Brain pericyte (primary cell): ENCODE results near the gene TMC6.
A peak's percentile ranks its signal among the peaks of the same experiment; 100 is the strongest.
"Not testable (repeated sequence)": the region's sequence is repeated elsewhere in the genome, so short reads cannot be mapped to it uniquely, and the experiment has no call there.

Source experiments
- DNase-seq: peaks from one replicate; pipeline ENCODE4 v3.0.0-alpha.2; 2012; ENCODE audit warnings: low read depth, low spot score

The TMC6 gene

DNA sequence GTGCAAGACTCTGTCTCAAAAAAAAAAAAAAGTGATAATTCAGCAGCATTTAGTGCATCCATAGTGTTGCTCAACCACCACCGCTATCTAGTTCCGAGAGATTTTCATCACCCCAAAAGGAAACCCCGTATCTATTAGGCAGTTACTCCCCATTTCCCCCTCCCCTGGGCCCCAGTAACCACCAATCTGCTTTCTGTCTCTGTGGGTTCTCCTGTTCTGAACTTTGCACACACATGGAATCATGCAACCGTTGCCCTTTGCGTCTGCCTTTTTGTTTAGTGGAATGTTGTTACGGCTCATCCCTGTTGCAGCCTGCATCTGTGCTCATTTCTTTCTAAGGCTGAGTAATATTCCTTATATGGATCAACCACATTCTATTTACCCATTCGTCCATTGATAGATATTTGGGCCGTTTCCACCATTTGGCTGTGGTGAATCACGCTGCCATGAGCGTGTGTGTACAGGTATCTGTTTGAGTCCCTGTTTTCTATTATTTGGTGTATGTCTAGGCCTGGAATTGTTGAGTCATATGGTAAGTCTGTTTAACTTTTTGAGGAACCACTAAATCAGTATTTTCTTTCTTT is 31.1 kb upstream of the TMC6 start:
- no peak for DNase-seq

- DNase-seq = no peak
Observed at GRCh38 chr17:78154903-78155811, 26.6 kb upstream of the TMC6 start.

DNA sequence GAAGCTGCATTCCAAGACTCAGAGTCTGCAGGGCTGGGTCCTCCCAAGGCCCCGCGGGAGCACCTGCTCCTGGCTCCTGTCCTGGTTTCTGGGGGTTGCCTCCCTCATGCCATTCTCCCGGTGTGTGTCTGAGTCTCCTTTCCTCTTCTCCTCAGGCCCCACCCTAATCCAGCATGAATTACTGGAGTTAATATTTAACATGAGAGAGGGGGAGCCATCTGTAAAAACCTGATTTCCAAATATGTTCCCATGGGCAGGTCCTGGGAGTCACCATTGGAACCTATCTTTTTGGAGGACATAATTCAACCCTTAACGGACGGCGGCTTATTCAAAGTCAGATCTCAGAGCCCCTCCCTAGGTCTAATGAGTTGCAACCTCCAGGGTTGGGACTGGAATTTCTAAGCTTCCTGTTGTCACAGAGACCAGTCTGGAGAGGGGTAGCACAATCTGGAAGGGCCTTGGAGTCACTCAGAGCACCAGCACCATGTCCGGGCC is 23.0 kb upstream of the TMC6 start:
- no peak for DNase-seq

- DNase-seq = no peak
Observed at GRCh38 chr17:78148286-78149016, 19.9 kb upstream of the TMC6 start.

DNA sequence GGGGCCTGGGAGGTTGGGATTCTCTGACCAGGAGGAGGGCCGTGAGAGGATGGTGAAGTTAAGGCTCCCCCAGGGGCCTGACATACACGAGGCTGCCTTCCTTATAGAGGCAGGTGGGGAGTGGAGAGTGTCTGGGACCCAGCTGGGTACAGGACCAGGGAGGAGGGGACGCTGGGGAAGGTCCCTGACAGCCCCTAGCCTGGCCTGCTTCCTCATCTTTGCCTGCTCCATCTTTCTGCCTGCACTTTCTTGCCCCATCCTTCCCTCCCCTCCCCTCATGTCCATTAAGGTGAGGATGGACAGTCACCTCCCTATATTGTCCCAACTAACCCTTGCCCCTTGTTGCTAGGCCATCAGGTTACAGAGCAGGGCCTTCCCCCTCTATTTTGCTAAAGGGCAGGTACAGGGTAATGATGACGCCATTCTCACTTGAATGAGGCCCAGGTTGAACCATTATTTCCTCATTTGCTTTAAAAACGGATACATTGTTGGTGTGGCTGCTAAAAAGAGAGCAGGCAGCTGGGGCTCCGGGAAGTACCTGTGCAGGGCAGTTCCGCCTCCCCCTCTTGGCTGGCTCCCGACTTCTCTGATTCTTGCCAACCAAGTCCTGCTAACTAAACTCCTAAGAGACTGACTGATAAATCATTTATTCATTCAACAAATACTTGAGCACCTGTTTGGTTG is 18.9 kb upstream of the TMC6 start:
- DNase-seq = no peak

DNA sequence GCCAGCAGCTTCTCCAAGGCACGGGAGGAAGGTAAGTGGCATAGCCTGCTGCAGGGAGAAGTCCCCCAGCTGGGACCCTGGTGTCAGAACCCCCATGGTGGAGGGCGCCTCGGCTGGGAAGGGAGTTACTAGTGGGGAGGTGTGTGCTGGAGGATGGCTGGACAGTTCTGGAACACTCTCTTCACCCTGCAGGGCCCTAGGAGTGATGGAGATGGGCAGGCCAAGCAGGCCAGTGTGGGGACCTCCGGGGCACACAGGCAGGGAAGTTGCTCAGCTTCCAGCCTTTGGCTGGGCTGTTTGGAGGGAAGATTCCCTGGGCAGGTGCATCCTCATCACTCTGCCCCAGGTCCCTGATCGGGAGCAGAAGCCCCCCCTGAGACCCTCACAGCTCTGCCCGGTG is 18.3 kb upstream of the TMC6 start:
- no peak for DNase-seq

GRCh38 chr17:78146471-78146869 is 17.9 kb upstream of the TMC6 start:
- no peak for DNase-seq

DNA sequence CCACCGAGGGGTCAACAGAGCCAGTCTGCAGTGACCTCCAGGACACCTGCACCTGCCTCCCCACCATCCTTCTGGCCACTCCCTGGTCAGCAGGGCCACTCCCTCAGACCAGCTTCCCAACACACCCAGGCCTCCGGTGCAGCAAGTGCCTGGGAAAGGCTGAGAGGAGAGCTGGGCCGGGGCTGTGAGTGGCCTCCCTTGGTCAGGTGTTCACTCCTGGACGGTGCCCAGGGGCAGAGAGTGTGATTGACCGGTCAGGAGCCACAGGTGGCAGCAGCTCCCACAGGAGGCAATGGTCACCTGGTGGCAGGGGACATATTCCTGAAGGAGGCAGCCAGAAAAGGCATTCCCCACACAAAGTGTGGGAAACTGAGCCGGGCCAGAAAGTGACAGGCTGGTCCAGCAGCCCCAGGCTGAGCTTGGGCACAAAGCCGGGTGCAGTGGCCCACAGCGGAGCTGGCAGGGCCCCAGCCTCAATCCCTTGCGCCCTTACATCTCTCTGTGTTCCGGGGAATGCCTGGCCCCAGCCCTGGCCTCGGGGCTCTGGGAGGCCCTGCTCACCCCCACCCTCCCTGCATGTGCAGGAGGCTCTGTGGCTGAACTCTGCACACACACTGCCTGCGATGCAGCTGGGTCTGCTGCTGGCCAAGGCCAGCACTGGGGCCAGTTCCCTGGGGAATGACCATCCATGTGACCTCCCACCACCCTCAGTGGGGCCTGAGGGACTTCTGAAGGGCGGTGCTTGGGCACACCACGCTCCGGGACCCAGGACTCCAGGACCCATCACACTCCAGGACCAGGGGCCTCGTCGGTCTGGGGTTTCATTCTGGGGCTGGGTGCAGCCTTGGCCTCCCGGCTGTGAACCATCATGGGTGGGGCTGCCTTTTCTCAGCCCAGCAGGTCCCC is 16.4 kb upstream of the TMC6 start:
- no peak for DNase-seq

DNA sequence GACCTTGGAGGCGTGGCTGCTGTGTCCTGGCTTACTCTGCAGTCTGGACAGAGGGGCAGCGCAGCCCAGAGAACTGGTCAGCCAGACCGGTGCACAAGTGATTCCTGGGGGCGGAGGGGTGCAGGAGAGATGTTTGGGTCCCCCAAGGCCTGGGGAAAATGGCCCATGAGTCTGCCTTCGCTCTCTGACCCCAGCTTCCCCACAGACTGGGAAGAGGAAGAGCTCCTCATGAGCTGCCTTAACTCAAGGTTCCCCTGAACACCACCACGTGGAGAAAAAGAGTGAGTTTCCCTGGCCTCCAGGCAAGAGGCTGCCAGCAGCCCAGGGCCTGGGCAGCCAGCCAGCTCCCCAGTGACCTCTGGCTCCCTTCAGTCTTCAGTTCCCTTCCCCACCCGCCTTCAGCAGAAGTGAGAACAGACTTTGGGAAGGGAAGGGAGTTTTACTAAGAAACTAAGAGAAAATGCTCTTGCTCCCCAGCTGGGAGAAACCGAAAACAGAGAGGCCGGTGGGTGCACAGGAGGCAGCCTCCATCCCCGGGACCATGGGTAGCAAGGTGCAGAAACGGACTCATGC is 15.7 kb upstream of the TMC6 start:
- DNase-seq = peak; percentile 87

DNA sequence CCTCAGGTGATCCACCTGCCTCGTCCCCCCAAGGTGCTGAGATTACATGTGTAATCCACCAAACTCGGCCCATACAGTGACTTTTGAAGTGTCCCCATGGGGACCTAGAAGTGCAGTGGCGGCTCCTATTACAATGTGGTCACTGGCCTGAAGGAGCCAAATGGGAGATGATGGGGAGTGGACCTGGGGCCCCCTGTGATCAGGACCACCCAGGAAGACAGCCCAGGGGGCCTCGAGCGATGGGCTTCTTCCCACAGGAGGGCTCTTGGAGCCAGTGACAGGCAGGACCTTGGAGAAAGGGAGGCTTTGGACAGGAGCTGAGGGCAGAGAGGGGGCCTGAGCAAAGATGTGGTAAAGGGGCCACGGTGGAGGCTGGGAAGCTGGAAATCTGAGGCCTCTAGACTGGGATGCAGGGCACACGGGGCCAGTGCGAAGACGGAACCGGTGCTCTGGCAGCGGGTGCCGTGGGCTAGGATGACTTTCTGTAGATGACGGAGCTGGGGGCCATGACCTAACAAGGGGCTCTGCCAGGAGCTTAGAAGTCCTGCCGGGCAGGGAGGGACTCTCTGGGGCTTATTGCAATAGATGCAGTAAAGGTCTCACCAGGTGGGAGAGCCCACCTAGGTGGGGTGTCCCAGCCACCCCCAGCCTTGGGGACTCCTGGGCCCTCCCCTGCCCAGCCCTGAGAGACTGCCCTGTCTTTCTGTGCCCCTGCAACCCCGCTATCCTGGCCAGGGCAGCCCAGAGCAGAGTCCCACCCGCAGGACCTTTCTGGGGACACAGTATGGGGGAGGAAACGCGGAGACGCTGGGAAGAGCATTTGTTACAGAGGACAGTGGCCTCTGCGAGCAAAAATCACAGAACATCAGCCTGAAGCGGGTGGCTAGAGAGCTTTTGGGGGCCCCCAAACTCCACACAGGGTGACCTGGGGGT is 14.9 kb upstream of the TMC6 start:
- DNase-seq = no peak

GRCh38 chr17:78142119-78142861 is 13.7 kb upstream of the TMC6 start:
- DNase-seq = no peak

DNA sequence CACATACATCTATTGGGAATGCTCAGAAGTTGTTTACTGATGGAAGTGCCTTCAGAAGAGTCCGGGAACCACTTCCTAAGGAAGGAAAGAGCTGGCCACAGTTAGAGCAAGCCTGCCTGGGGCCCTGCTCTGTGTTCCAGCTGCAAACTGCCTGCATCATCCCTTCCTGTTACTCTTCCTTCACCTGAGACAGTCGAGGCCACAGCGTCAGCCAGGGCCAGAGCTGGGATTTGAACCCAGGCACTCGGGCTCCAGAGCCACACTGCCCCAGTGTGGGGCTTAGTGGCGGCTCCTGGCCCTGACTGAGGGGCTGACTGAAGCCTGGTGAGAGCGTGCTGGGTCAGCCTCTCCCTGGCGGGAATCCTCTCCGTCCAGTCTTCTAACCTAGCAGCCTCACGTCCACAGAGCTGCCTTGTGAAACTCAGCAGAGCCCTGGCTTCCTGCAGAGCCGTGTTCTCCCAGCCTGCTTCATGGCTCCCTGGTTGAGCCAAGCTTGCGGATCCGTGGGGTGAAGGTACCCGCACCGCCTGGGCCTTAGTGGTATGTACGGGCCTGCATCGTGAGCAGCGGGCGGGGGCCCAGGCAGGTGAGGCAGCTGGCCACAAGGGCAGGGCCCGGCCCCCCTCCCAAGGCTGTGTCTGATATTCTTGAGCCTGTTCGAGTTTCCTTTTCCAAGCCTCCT is 13.0 kb upstream of the TMC6 start:
- DNase-seq = no peak

DNA sequence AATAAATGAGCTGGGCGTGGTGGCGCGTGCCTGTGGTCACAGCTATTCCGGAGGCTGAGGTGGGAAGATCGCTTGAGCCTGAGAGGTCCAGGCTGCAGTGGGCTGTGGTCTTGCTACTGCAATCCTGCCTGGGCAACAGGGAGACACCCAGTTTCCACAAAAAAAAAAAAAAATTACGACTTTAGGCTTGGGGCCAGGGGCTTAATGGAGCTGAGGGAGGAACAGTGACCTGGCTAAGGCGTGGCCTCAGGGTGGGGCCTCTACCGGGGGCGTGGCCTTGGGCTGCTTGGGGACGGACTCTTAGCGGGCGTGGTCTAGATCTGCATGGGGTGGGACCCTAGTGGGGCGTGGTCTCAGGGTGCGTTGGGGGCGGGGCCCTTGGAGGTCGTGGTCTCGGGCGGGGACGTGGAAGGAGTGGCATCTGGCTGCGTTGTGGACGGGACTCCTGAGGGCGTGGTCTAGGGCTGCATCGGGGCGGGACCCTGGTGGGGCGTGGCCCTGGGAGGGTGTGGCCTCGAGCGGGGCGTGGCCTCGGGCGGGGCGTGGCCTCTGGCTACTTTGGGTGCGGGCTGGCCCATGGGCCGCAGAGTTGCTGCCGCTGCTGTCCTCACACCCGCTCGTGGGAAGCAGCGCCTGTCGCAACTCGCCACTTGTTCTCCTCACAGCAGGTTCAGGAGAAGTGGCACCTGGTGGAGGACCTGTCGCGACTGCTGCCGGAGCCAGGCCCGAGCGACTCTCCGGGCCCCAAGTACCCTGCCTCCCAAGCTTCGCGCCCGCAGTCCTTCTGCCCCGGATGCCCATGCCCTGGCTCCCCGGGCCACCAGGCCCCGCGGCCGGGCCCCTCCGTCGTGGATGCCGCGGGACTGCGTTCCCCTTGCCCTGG is 11.9 kb upstream of the TMC6 start:
- no peak for DNase-seq

DNA sequence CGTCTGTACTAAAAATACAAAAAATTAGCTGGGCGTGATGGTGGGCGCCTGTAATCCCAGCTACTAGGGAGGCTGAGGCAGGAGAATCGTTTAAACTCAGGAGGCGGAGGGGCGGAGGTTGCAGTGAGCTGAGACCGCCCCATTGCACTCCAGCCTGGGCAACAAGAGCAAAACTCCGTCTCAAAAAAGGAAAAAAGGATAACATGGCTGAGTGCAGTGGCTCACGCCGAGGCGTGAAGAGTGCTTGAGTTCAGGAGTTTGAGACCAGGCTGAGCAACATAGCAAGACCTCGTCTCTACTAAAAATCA is 11.3 kb upstream of the TMC6 start:
- not testable (repeated sequence) for DNase-seq

DNA sequence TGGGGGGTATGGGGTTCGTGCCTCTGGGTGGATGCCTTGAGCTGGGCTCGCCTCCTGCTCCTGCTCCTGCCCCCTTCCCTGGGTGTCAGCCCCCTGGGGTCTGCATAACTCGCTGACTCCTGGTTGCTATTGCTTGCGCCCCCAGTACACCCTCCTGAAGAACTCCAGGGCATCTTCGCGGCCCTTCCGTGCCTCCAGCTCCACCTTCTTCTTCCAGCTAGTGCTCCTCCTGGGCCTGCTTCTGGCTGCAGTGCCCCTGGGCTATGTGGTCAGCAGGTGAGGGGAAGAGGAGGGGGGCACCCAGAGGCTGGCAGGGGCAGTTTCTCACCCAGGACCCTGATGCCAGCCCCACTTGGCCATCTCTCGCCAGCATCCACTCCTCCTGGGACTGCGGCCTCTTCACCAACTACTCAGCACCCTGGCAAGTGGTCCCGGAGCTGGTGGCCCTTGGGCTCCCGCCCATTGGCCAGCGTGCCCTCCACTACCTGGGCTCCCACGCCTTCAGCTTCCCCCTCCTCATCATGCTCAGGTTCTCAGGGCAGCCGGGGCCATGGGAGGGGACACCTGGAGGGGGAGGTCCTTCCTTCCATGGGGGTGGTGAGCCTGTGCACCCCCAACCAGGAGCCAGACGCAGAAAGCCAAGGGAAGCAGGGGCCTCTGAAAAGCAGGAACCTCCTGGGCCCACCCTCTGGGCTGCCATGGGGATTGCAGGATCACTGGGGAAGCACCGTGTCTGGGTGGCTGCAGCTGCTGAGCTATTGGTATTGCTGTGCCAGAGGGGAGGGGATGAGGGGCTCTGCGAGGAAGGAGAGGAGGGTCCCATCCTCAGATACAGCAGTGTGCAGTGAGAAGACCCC is 9.9 kb upstream of the TMC6 start:
- no peak for DNase-seq
